ENCODE results near the gene PITX1.

PITX1 gene

GRCh38 chr5:135063056-135063445, 29.0 kb upstream of the PITX1 start:
- peak in 2 of 10 donors; percentile 55 to 70 for DNase-seq
- intact Hi-C loops (cut with DNase I): no loop called here

DNA sequence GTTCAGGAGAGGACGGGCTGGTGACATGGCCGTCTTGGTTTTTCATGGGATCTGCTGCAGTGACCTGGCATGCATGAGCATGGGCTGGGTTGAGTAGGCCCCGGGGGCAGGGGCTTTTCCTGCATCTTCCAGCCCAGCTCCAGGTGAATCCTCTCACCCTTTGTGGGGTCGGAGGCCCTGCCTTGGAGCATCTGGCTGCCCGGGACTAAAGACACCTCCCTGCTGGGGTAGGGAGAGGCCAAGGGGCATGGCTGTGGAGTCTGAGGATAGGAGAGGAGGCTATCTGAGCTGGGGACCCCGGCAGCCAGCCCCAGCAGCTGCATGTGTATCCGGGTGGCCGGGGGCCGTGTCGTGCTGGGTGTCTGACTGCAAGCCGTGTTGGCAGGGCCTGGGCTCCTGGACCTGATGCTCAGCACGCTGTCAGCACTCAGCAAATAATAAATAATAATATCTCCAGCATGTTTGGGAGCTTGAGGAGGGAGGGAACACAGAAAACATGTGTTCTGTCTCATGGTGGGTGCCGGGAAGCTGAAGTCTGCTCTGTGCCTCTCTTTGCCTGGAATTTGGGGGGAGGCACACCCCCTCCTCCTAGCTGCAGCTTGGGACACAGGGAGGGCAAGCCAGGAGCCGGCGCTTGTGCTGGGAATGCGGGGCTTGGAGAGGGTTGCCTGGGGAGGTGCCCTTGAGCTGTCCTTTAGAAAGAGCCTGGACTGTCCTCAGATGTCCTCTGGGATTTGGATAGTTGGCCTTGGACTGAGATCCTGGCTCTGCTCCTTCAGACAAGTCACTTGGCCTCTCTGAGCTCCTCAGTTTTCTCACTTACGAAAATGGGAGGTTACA, 28.4 kb upstream of the PITX1 start:
- peak in 2 of 10 donors; percentile 47 to 64 for DNase-seq
- intact Hi-C loops (cut with DNase I): no loop called here

DNA sequence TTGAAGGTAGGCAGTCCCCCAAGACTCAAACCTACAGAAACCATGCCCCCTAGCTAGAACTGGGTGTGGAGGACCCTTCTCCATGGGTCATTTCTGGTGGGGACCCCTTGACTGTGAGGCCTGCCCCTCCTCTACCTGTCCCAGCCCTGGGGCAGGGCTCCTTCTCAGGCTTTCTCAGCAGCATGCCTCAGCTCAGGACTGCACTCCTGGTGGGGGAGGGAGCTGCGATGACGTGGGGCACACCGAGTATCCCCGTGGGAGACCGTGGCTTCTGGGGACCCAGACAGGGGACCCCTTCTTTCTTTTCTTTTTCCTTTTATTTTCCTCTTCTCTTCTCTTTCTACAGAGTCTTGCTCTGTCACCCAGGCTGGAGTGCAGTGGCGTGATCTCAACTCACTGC, 27.0 kb upstream of the PITX1 start:
- peak in 1 of 10 donors; percentile 41 for DNase-seq
- intact Hi-C loops (cut with DNase I): no loop called here

DNA sequence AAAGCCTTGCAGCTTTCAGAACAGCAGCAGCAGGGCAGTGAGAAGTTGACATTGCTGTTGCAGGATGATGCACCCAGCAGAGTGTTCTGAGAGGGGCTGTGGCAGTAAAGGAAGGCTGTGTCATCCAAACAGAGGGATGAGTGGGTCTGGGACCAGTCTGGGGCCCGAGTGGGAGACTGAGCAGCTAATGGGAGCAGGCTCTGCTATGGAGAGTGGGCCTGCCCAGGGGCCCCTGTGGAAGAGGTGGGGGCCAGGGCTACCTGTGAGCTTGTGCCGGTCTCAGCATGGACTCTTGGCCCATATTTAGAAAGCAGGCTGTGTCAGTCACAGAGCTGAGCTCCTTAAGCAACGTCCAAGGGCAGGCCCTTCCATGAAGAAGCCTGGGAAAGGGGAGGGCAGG, 26.0 kb upstream of the PITX1 start:
- intact Hi-C loops (cut with DNase I): no loop called here
- peak in 1 of 10 donors; percentile 35 for DNase-seq

GRCh38 chr5:135059000-135059923, 25.2 kb upstream of the PITX1 start:
- peak in 2 of 10 donors; percentile 48 to 75 for DNase-seq
- intact Hi-C loops (cut with DNase I): no loop called here

DNA sequence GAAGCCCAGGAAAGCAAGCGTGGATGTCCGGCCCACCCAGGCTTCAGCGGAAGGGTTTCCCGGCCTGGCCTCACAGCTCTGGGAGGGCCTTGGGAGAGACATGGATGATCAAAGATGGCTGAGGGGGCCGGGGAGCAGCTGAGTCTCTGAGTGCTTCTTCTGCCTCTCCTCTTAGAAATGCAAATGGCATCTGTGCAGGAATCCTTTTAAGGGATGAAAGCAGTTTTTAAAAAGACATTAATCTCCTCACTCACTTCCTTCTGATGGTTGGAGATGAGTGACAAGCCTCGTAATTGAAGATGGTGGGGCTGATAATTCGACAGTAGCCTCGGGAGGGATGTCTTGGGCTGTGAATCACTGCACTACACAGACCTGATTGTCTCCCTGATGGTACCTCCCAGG, 24.3 kb upstream of the PITX1 start:
- intact Hi-C loops (cut with DNase I): no loop called here
- peak in 1 of 10 donors; percentile 43 for DNase-seq

DNA sequence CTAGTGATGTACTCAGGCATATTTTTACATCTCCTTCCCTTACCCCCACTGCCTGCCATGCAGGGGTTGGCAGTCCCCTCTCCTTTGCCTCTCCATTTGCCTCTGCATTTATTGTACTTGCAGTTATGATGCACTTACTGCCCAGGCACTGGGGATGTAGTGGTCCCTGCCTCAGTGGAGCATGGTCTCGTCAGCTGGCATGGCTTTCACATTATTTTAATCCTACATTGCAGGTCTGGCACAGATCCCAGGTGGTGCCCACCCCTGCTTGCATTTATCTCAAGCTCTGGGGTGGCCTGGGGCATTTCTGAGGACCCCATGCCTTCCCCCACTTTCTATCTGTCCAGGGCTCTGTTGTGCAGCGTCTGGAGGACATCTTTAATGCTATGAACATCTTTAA, 23.2 kb upstream of the PITX1 start:
- intact Hi-C loops (cut with DNase I): no loop called here
- peak in 1 of 10 donors; percentile 59 for DNase-seq

DNA sequence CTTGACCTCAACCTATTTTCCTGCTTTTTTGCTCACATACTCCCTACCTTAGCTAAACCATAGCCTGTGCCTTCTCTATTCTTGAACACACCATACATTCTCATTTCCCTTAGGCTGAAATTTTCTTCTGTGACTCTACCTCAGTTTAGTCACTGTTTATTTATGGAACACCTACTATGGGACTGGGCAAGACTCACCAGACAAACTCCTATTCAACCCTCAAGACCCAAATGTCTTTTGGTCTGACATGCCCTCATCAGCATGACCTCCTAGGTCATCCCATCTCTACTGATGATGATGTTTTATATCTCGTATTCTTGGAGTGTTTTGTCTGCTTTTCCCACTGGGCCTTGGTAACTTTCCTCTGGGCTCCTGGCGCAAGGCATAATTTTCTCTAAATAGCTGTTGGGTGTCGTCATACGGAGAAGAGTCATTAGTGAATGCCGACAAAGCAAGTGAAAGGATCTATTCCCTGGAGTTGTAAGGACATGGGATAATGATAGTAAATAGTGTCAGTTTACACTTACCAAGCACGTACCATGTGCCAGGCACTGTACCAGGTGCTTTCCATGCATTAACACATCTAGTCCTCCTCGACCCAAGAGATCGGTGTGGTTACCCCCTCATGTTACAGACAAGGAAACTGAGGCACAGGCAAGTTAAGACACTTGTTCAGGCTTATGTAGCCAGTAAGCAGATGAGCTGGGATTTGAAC, 22.4 kb upstream of the PITX1 start:
- peak in 1 of 10 donors; percentile 3 for DNase-seq
- intact Hi-C loops (cut with DNase I): no loop called here

- intact Hi-C loops (cut with DNase I): no loop called here
Measured at GRCh38 chr5:135055396-135055795, 21.4 kb upstream of the PITX1 start.

DNA sequence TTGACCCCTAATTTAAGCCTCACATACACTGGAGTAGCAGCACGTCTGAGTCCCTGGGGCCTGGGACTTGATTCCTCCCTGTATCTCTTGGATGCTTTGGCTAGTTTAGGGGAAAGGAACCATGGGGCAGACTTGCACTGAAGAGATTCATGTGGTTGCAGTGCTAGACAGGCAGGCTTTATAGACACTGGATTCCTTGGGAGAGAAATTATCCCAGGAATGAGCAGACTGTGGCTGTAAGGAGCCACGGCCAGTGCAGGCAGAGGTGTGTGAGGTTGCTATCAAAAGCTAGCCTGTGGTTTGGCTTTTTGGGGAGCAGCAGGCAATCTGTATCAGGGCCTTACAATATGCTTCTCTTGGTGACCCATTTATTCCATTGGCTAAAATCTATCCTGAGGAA, 20.5 kb upstream of the PITX1 start:
- DNase-seq: no peak
- intact Hi-C loops (cut with DNase I): no loop called here

More at GRCh38 chr5:135055396-135055795, 21.4 kb upstream of the PITX1 start:
- peak in 1 of 10 donors; percentile 76 for DNase-seq

DNA sequence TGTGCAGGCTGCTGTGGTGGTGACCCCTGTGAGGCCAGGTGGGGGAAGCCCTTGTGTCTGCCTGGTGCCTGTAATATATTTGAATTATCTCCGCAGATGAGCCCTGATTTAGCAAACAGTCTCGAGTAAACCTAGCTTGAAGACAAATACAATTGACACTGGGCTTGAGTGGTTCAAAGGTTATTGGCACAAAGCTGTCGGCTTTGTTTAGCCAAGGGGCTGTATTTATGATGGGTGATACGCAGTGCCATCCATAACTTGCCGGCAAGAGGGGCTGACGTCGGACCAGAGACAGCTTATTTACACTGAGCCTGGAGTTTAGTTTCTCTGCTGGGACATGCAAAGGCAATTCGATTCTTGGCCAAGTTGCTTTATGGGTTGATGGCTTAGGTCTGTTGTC, 20.0 kb upstream of the PITX1 start:
- DNase-seq: peak in 1 of 10 donors; percentile 11
- intact Hi-C loops (cut with DNase I): no loop called here

DNA sequence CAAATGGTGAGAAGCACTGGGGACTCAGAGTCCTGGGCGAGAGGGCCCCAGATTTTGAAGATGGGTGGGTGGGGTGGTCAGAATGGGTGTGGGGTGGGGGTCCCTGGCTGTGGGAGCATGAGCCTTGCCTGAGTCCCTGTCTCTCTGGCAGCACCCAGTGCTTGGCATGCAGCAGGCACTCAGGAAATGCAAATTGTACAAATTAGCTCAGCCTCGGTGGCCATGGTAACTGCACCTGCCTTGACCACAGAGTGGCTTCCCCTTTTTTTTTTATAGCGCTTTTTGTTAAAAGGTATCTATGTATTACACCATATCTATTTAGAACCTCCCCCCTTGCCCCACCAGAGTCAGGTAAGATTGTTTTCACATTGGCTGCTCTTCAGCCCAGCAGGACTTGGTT, 19.2 kb upstream of the PITX1 start:
- intact Hi-C loops (cut with DNase I): no loop called here
- DNase-seq: peak in 1 of 10 donors; percentile 41

DNA sequence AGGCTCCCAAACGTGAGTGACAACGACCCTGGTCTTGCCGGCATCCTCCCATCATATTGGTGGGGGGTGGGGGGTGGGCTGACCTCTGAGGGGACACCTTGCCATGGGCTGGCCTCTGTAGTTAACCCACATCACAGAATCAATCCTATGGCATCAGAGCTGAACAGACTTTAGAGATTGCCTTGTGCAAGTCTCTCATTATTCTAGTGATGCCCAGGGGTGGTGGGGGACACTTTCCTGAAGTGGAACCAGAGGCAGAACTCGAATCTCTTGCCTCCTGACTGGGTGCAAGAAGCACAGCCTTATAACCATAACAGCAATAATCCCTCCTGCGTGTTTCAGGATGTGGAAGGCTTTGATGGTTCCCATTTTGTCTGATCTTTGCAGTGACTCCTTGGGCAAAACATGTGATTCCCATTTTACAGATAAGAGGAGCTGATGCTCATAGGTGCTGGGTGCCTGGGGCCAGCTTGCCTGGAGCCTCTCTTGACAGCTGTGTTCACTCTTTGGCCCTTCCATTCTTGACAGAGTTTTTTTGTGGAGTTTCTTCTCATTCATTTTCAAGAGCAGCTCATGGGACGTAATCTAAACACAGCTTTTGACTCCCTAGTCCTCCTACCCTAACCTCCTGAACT, 18.6 kb upstream of the PITX1 start:
- peak in 1 of 10 donors; percentile 10 for DNase-seq
- intact Hi-C loops (cut with DNase I): no loop called here

DNA sequence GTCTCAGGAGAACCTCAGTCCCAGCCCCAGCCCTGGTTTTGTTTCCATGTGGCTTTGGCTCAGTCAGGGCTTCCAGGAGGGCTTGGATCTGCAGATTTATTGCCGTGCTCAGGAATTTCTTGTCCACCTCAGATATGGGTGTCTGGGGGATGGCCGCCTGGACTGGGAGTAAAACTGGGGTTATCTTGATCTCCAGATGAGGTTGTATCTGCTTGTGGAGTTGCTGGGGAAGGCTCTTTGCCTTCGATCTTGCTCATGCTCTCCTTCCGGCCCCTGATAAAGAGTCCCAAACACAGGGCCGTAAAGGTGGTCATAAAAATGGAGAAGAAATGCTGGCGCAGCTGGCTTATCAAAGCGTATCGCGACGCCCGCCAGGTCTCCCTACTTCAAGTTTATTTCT, 17.8 kb upstream of the PITX1 start:
- intact Hi-C loops (cut with DNase I): no loop called here
- peak in 2 of 10 donors; percentile 37 to 45 for DNase-seq

- DNase-seq: peak in 2 of 10 donors; percentile 9 to 13
- intact Hi-C loops (cut with DNase I): no loop called here
Measured at GRCh38 chr5:135051399-135051798, 17.4 kb upstream of the PITX1 start.

DNA sequence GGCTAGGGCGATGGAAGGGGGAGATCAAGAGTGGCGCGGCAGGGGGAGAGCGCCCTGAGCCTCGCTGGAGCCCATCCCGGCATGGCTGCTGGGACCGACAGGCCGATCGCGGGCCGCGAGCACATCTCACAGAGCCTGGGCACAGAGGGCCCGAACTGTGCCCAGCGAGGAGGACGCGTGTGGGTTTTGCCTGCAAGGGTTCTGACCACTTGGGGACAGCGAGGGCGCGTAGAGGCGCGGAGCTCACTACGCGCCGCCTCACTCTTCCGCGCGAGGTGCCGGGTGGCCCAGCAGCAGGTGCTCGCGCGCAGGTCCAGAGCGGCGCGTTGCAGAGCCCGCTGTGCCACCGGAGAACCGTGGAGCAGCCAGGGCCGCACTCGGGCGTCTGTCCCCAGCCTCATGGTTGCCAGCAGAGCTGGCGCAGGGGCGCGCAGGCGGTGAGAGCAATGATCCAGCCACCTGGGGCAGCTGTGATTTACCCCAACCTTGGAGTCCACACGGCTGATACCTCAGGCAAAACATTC, 16.3 kb upstream of the PITX1 start:
- peak in 1 of 10 donors; percentile 75 for DNase-seq
- intact Hi-C loops (cut with DNase I): no loop called here

DNA sequence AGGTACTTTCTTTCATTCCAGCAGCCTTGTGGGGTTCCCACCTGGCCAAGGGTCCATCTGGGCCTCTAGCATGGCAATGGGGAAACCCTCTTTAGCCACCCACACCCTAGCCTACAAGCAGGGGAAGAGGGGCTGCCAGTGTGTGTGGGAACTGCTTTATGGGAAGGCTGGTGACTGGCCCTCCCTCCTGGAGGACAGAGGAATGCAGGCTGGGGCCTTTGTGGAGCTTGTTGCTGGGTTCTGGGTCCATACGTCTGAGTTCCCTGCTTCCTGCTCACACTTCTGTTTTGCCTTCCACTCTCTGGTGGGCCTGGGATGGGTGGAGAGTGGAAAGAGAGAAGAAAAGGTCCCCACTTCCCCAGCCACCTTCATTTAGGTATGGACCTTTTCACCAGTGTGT, 14.9 kb upstream of the PITX1 start:
- intact Hi-C loops (cut with DNase I): no loop called here
- peak in 1 of 10 donors; percentile 29 for DNase-seq

- no peak for DNase-seq
- intact Hi-C loops (cut with DNase I): no loop called here
Measured at GRCh38 chr5:135048286-135048685, 14.3 kb upstream of the PITX1 start.

- intact Hi-C loops (cut with DNase I): no loop called here
- DNase-seq: peak in 1 of 10 donors; percentile 29
Measured at GRCh38 chr5:135047347-135047695, 13.3 kb upstream of the PITX1 start.
